OCI-LY1 (cell line): Measurements from ENCODE around the gene CYBRD1.
"Not testable (repeated sequence)": the region's sequence is repeated elsewhere in the genome, so short reads cannot be mapped to it uniquely, and the experiment has no call there.

Experiments used
- H2AFZ ChIP-seq: fragments of 200-600 bp; sonication (generic), shearing (Covaris generic); 2 replicates; pipeline ENCODE4 v1.6.0; 2014; ENCODE audit warnings: antibody characterized with exemption, mild to moderate bottlenecking, low read length
- H3F3A ChIP-seq: fragments of 200-600 bp; sonication (generic), shearing (Covaris generic); 2 replicates; pipeline ENCODE4 v1.6.0; 2014; ENCODE audit warnings: mild to moderate bottlenecking, antibody characterized with exemption, low read length, moderate library complexity; ENCODE audit not compliant: insufficient read depth
- H3K27ac ChIP-seq: fragments of 200-600 bp; sonication (generic); 2 replicates; pipeline ENCODE4 v1.5.1; 2014; ENCODE audit warnings: low read length, mixed run types, mild to moderate bottlenecking, low read depth; ENCODE audit not compliant: poor library complexity, severe bottlenecking
- H3K27me3 ChIP-seq: fragments of 200-600 bp; sonication (generic); 2 replicates; pipeline ENCODE4 v1.6.0; 2014; ENCODE audit warnings: antibody characterized with exemption, mild to moderate bottlenecking, low read length, moderate library complexity; ENCODE audit not compliant: insufficient read depth
- H3K36me3 ChIP-seq: fragments of 200-600 bp; sonication (generic); 2 replicates; pipeline ENCODE4 v1.6.1; 2014; ENCODE audit warnings: mild to moderate bottlenecking, antibody characterized with exemption, low read length, moderate library complexity, mixed read lengths; ENCODE audit not compliant: insufficient read depth
- H3K4me1 ChIP-seq: fragments of 200-600 bp; sonication (generic); 2 replicates; pipeline ENCODE4 v1.5.1; 2014; ENCODE audit warnings: mild to moderate bottlenecking, low read length, moderate library complexity; ENCODE audit not compliant: insufficient read depth, severe bottlenecking
- H3K4me2 ChIP-seq: fragments of 200-600 bp; sonication (generic), shearing (Covaris generic); 2 replicates; pipeline ENCODE4 v1.6.1; 2014; ENCODE audit warnings: low read length
- H3K4me3 ChIP-seq: fragments of 200-600 bp; sonication (generic); 2 replicates; pipeline ENCODE4 v1.5.1; 2014; ENCODE audit warnings: low read length, low read depth, mild to moderate bottlenecking, mixed read lengths; ENCODE audit not compliant: poor library complexity, severe bottlenecking
- H3K79me2 ChIP-seq: fragments of 200-600 bp; shearing (Covaris generic); 2 replicates; pipeline ENCODE4 v1.6.1; 2016; ENCODE audit warnings: mixed run types, low read length, mixed read lengths; ENCODE audit not compliant: insufficient read depth
- H3K9ac ChIP-seq: fragments of 200-600 bp; sonication (generic), shearing (Covaris generic); 2 replicates; pipeline ENCODE4 v1.6.1; 2014; ENCODE audit warnings: mild to moderate bottlenecking, low read length, mixed read lengths
- H3K9me2 ChIP-seq: fragments of 200-600 bp; sonication (generic), shearing (Covaris generic); 2 replicates; pipeline ENCODE4 v1.6.1; 2014; ENCODE audit warnings: low read depth, mild to moderate bottlenecking, low read length, mixed read lengths
- H3K9me3 ChIP-seq: fragments of 200-600 bp; shearing (Covaris generic); 2 replicates; pipeline ENCODE4 v1.6.1; 2014; ENCODE audit warnings: low read length, mixed read lengths
- H4K20me1 ChIP-seq: fragments of 200-600 bp; sonication (generic), shearing (Covaris generic); 2 replicates; pipeline ENCODE4 v1.6.0; 2016; ENCODE audit warnings: mild to moderate bottlenecking, low read length; ENCODE audit not compliant: insufficient read depth
- CTCF ChIP-seq: fragments of 200-600 bp; sonication (generic), shearing (Covaris generic); IDR thresholded peaks from 2 replicates; pipeline ENCODE4 v1.5.1; 2017; ENCODE audit warnings: mild to moderate bottlenecking, antibody characterized with exemption, low read length, moderate library complexity, mixed read lengths
- EZH2 ChIP-seq: fragments of 200-600 bp; sonication (generic), shearing (Covaris generic); IDR thresholded peaks from 2 replicates; pipeline ENCODE4 v1.8.0; 2017; ENCODE audit warnings: borderline replicate concordance, mixed run types, mild to moderate bottlenecking, antibody characterized with exemption, low read length, moderate library complexity, mixed read lengths

The CYBRD1 gene

GRCh38 chr2:171491292-171491691 lies 31.0 kb upstream of the CYBRD1 start:
- Histone ChIP-seq H4K20me1 (no peaks in the 10 kb centered on the region), H3K4me2 (no peak overlapping the region), H3K79me2 (no peaks in the 10 kb centered on the region), H3K4me1 (no peaks in the 10 kb centered on the region), H3K9ac (no peak overlapping the region), H3K36me3 (no peaks in the 10 kb centered on the region), H3K4me3 (no peak overlapping the region), H3K9me2 (no peaks in the 10 kb centered on the region), H3K27me3 (no peaks in the 10 kb centered on the region), H3F3A (no peaks in the 10 kb centered on the region), H3K27ac (no peak overlapping the region), H3K9me3 (peaks cover 6% of the 10 kb centered on the region; the same call in 1 of the 2 replicates), H2AFZ (no peak overlapping the region)
- TF ChIP-seq EZH2 (no peak), CTCF (0 out of 2 replicates have a peak, but pooled peaks have one; percentile 15)

GRCh38 chr2:171492664-171493063 lies 29.6 kb upstream of the CYBRD1 start:
- Histone ChIP-seq H3K79me2 (no peaks in the 10 kb centered on the region), H3K4me1 (no peaks in the 10 kb centered on the region), H3K36me3 (no peaks in the 10 kb centered on the region), H3K4me3 (no peak overlapping the region), H3F3A (no peaks in the 10 kb centered on the region), H3K9ac (no peak overlapping the region), H3K9me2 (no peaks in the 10 kb centered on the region), H3K4me2 (no peak overlapping the region), H3K27me3 (no peaks in the 10 kb centered on the region), H3K9me3 (peaks cover 6% of the 10 kb centered on the region; the same call in 1 of the 2 replicates), H2AFZ (no peak overlapping the region), H3K27ac (no peak overlapping the region), H4K20me1 (no peaks in the 10 kb centered on the region)
- no peak for TF ChIP-seq EZH2
- no peak for TF ChIP-seq CTCF

GRCh38 chr2:171497664-171498063 lies 24.6 kb upstream of the CYBRD1 start:
- not testable (repeated sequence) for H3K9me3 ChIP-seq, H3K9ac ChIP-seq, H4K20me1 ChIP-seq, H3K4me3 ChIP-seq, H2AFZ ChIP-seq, H3K9me2 ChIP-seq, H3K4me1 ChIP-seq, H3F3A ChIP-seq, H3K79me2 ChIP-seq, H3K27ac ChIP-seq, H3K4me2 ChIP-seq, H3K36me3 ChIP-seq, H3K27me3 ChIP-seq

GRCh38 chr2:171505374-171505773 lies 16.9 kb upstream of the CYBRD1 start:
- Histone ChIP-seq H3K9me2 (no peaks in the 10 kb centered on the region), H3K9me3 (no peaks in the 10 kb centered on the region), H3K4me3 (no peak overlapping the region), H3K27ac (no peak overlapping the region), H3K4me1 (no peaks in the 10 kb centered on the region), H4K20me1 (no peaks in the 10 kb centered on the region), H3K79me2 (no peaks in the 10 kb centered on the region), H3K36me3 (no peaks in the 10 kb centered on the region), H3K4me2 (no peak overlapping the region), H3F3A (no peaks in the 10 kb centered on the region), H2AFZ (no peak overlapping the region), H3K27me3 (no peaks in the 10 kb centered on the region), H3K9ac (no peak overlapping the region)
- TF ChIP-seq EZH2 (no peak), CTCF (no peak)
